H9 (cell line): Measurements from ENCODE around the gene OGDH. TPM values are rescaled to one million over a fixed set of nuclear protein-coding genes. Genes with fewer than 3 reads are reported as not detected.

ENCODE experiments used
- DNase-seq: peaks from one replicate; pipeline ENCODE4 v3.0.0-alpha.2; 2017
- H2AFZ ChIP-seq: one replicate; pipeline ENCODE4 v1.6.1; 2013; ENCODE audit warnings: mild to moderate bottlenecking, low read length, control low read depth, moderate library complexity
- H2AK5ac ChIP-seq: 2 replicates; pipeline ENCODE4 v1.6.1; 2013; ENCODE audit warnings: low read length, control low read depth, mixed read lengths; ENCODE audit not compliant: insufficient read length
- H2BK120ac ChIP-seq: one replicate; pipeline ENCODE4 v1.6.1; 2013; ENCODE audit warnings: low read depth, mild to moderate bottlenecking, low read length, control low read depth, inconsistent platforms; ENCODE audit not compliant: poor library complexity, severe bottlenecking
- H2BK12ac ChIP-seq: 2 replicates; pipeline ENCODE4 v1.6.1; 2013; ENCODE audit warnings: low read length, control low read depth, mixed read lengths, low read depth; ENCODE audit not compliant: insufficient read length
- H2BK15ac ChIP-seq: 2 replicates; pipeline ENCODE4 v1.6.1; 2013; ENCODE audit warnings: low read depth, low read length, control low read depth
- H2BK20ac ChIP-seq: one replicate; pipeline ENCODE4 v1.6.1; 2013; ENCODE audit warnings: low read depth, mild to moderate bottlenecking, low read length, control low read depth, inconsistent platforms; ENCODE audit not compliant: poor library complexity, severe bottlenecking
- H2BK5ac ChIP-seq: 2 replicates; pipeline ENCODE4 v1.6.1; 2013; ENCODE audit warnings: low read length, control low read depth, mixed read lengths; ENCODE audit not compliant: insufficient read length
- H3K14ac ChIP-seq: 2 replicates; pipeline ENCODE4 v1.6.1; 2013; ENCODE audit warnings: low read length, control low read depth; ENCODE audit not compliant: insufficient read depth
- H3K18ac ChIP-seq: 2 replicates; pipeline ENCODE4 v1.6.1; 2013; ENCODE audit warnings: low read depth, mild to moderate bottlenecking, mixed read lengths, low read length, control low read depth; ENCODE audit not compliant: insufficient read length
- H3K23ac ChIP-seq: 2 replicates; pipeline ENCODE4 v1.6.1; 2013; ENCODE audit warnings: low read length, control low read depth, mixed read lengths, low read depth; ENCODE audit not compliant: insufficient read length
- H3K23me2 ChIP-seq: 2 replicates; pipeline ENCODE4 v1.6.1; 2013; ENCODE audit warnings: low read depth, mild to moderate bottlenecking, mixed read lengths, low read length, control low read depth; ENCODE audit not compliant: insufficient read length, poor library complexity, severe bottlenecking
- H3K27ac ChIP-seq: 2 replicates; pipeline ENCODE4 v1.5.1; 2013; ENCODE audit warnings: low read length, control low read depth, mixed read lengths, low read depth; ENCODE audit not compliant: insufficient read length
- H3K27me3 ChIP-seq: 2 replicates; pipeline ENCODE4 v1.6.1; 2013; ENCODE audit warnings: low read length, control low read depth, inconsistent platforms; ENCODE audit not compliant: insufficient read depth
- H3K4ac ChIP-seq: 2 replicates; pipeline ENCODE4 v1.6.1; 2013; ENCODE audit warnings: low read depth, mild to moderate bottlenecking, control low read depth, inconsistent platforms, low read length, moderate library complexity
- H3K4me1 ChIP-seq: 2 replicates; pipeline ENCODE4 v1.6.1; 2013; ENCODE audit warnings: low read length, control low read depth, inconsistent platforms; ENCODE audit not compliant: insufficient read depth
- H3K4me2 ChIP-seq: 2 replicates; pipeline ENCODE4 v1.6.1; 2013; ENCODE audit warnings: low read length, control low read depth, mixed read lengths; ENCODE audit not compliant: insufficient read length, insufficient read depth
- H3K56ac ChIP-seq: 2 replicates; pipeline ENCODE4 v1.6.1; 2013; ENCODE audit warnings: low read depth, mild to moderate bottlenecking, mixed read lengths, low read length, control low read depth; ENCODE audit not compliant: insufficient read length
- H3K79me1 ChIP-seq: 2 replicates; pipeline ENCODE4 v1.6.1; 2013; ENCODE audit warnings: low read depth, mild to moderate bottlenecking, moderate library complexity, low read length, control low read depth, inconsistent platforms; ENCODE audit not compliant: insufficient read depth, poor library complexity, severe bottlenecking
- H3K79me2 ChIP-seq: 2 replicates; pipeline ENCODE4 v1.6.1; 2013; ENCODE audit warnings: low read length, control low read depth, inconsistent platforms; ENCODE audit not compliant: insufficient read depth
- H3K9ac ChIP-seq: 2 replicates; pipeline ENCODE4 v1.6.1; 2013; ENCODE audit warnings: low read length, control low read depth, mixed read lengths; ENCODE audit not compliant: insufficient read length; ENCODE audit errors: extremely low read depth
- H3K9me3 ChIP-seq: one replicate; pipeline ENCODE4 v1.6.1; 2013; ENCODE audit warnings: low read depth, low read length, inconsistent platforms; ENCODE audit not compliant: control insufficient read depth
- H3T11ph ChIP-seq: one replicate; pipeline ENCODE4 v1.6.1; 2013; ENCODE audit warnings: mild to moderate bottlenecking, low read length, control low read depth, inconsistent platforms
- H4K20me1 ChIP-seq: one replicate; pipeline ENCODE4 v1.6.1; 2013; ENCODE audit not compliant: control insufficient read depth, insufficient read length, insufficient read depth
- H4K5ac ChIP-seq: 2 replicates; pipeline ENCODE4 v1.6.1; 2013; ENCODE audit warnings: low read depth, mild to moderate bottlenecking, mixed read lengths, low read length, control low read depth; ENCODE audit not compliant: insufficient read length
- H4K8ac ChIP-seq: replicated peaks from 2 replicates; pipeline ENCODE4 v1.6.1; 2013; ENCODE audit warnings: low read length, control low read depth, mixed read lengths, low read depth; ENCODE audit not compliant: insufficient read length
- H4K91ac ChIP-seq: 2 replicates; pipeline ENCODE4 v1.6.1; 2013; ENCODE audit warnings: low read depth, mild to moderate bottlenecking, moderate library complexity, mixed read lengths, low read length, control low read depth; ENCODE audit not compliant: insufficient read length
- H3K27ac Mint-ChIP-seq, 3 experiments: 2 replicates in 2 of 3; 3 replicates in 1 of 3; pipeline ENCODE4 v1.8.0; 2020 to 2021; ENCODE audit warnings: mixed read lengths in 3 of 3, mild to moderate bottlenecking in 1 of 3, moderate library complexity in 1 of 3
- H3K27me3 Mint-ChIP-seq: 2 replicates; pipeline ENCODE4 v1.8.0; 2021; ENCODE audit warnings: low read depth, mild to moderate bottlenecking, moderate library complexity, mixed read lengths
- H3K36me3 Mint-ChIP-seq, 3 experiments: 2 replicates in 2 of 3; 3 replicates in 1 of 3; pipeline ENCODE4 v1.8.0; 2020 to 2021; ENCODE audit warnings: low read depth in 3 of 3, mixed read lengths in 3 of 3; ENCODE audit not compliant: insufficient read depth in 1 of 3
- H3K4me1 Mint-ChIP-seq, 2 experiments: 2 replicates each; pipeline ENCODE4 v1.8.0; 2020; ENCODE audit warnings: mixed read lengths in 2 of 2
- H3K4me3 Mint-ChIP-seq, 2 experiments: 2 replicates in 1 of 2; 3 replicates in 1 of 2; pipeline ENCODE4 v1.8.0; 2020 to 2021; ENCODE audit warnings: mild to moderate bottlenecking in 2 of 2, mixed read lengths in 2 of 2, moderate library complexity in 1 of 2
- H3K9me3 Mint-ChIP-seq, 2 experiments: 2 replicates in 1 of 2; 3 replicates in 1 of 2; pipeline ENCODE4 v1.8.0; 2020; ENCODE audit warnings: mild to moderate bottlenecking in 2 of 2, mixed read lengths in 2 of 2, moderate library complexity in 1 of 2
- CTCF ChIP-seq: fragments of 200-600 bp; sonication (generic); conservative IDR thresholded peaks from 3 replicates; pipeline ENCODE4 v1.8.0; 2021; ENCODE audit warnings: antibody characterized with exemption, mild to moderate bottlenecking
- WGBS: extraction: QIAGEN DNeasy Blood & Tissue Kit; methylation state at CpG from one replicate; pipeline ENCODE4 v1.1.7; 2013; ENCODE audit warnings: missing lambda C conversion rate, low lambda C conversion rate, mixed read lengths; ENCODE audit not compliant: insufficient read length; ENCODE audit errors: extremely low coverage; 5-methylcytosine and 5-hydroxymethylcytosine counted together
- total RNA-seq: library from RNA; stranded (reverse); gene quantifications from 2 replicates; pipeline ENCODE4 v1.2.1, GENCODE V29; 2021

OGDH gene
- total RNA-seq, 1 experiment from 2014 or later, result 77.3 TPM

GRCh38 chr7:44671069-44671468 lies 64.6 kb downstream of the OGDH start:
- Histone ChIP-seq H2BK12ac (no peak overlapping the region), H2AK5ac (no peak overlapping the region), H3K14ac (no peak overlapping the region), H4K8ac (no peak overlapping the region), H3K27ac (no peak overlapping the region), H2BK20ac (no peak overlapping the region), H2BK120ac (no peak overlapping the region), H3K79me2 (no peaks in the 10 kb centered on the region), H3K79me1 (no peaks in the 10 kb centered on the region), H3K56ac (no peak overlapping the region), H4K91ac (no peak overlapping the region), H3K18ac (no peak overlapping the region), H2BK15ac (no peak overlapping the region), H4K5ac (no peak overlapping the region), H3K9me3 (no peaks in the 10 kb centered on the region), H3K23me2 (no peaks in the 10 kb centered on the region), H3K4me2 (no peak overlapping the region), H3K23ac (no peak overlapping the region), H3K9ac (no peak overlapping the region), H2AFZ (no peak overlapping the region), H2BK5ac (no peak overlapping the region), H3K4ac (no peak overlapping the region), H3K27me3 (no peaks in the 10 kb centered on the region), H3T11ph (no peak overlapping the region), H4K20me1 (no peaks in the 10 kb centered on the region), H3K4me1 (no peaks in the 10 kb centered on the region)
- H3K27ac Mint-ChIP-seq, result peak overlapping the region in 2 of 3 experiments; percentile 39 to 86; a peak in 1 of 7 replicates
- no peaks in the 10 kb centered on the region for H3K9me3 Mint-ChIP-seq
- WGBS, result no CpG with 5 or more reads among the region's 1 CpG
- H3K27me3 Mint-ChIP-seq, result no peaks in the 10 kb centered on the region
- peaks cover 7 to 57% (median 28%) of the 10 kb centered on the region in 3 experiments; a peak in 6 of 7 replicates for H3K36me3 Mint-ChIP-seq
- peaks cover 0 to 2% of the 10 kb centered on the region in 2 experiments; a peak in 1 of 4 replicates for H3K4me1 Mint-ChIP-seq
- no peak for TF ChIP-seq CTCF
- H3K4me3 Mint-ChIP-seq, result no peak overlapping the region
- DNase-seq, result no peak
